Peyer's patch (tissue), 4 donors: ENCODE data around the gene SLC47A1. TPM values are rescaled to one million over a fixed set of nuclear protein-coding genes. Genes with fewer than 3 reads are reported as not detected.

Experiments
- DNase-seq, 3 donors: peaks; one replicate each; pipeline ENCODE4 v3.0.0-alpha.2; 2017 to 2019
- H3K27ac ChIP-seq, 4 donors: fragments of 200-600 bp; sonication (generic); one replicate each; pipeline ENCODE4 v1.5.1; 2016 to 2019
- H3K27me3 ChIP-seq, 2 donors: fragments of 200-600 bp; sonication (generic); one replicate each; pipeline ENCODE4 v1.5.1; 2019
- H3K36me3 ChIP-seq, 3 donors: fragments of 200-600 bp; sonication (generic); one replicate each; pipeline ENCODE4 v1.5.1; 2016 to 2019
- H3K4me1 ChIP-seq, 4 donors: fragments of 200-600 bp; sonication (generic); one replicate each; pipeline ENCODE4 v1.5.1; 2016 to 2019
- H3K4me3 ChIP-seq, 4 donors: fragments of 200-600 bp; sonication (generic); 1 replicate in 3 of 4; 2 replicates in 1 of 4; pipeline ENCODE4 v1.5.1; 2016 to 2019; ENCODE audit warnings: mild to moderate bottlenecking in 1 of 4
- H3K9me3 ChIP-seq, 4 donors: fragments of 200-600 bp; sonication (generic); one replicate each; pipeline ENCODE4 v1.5.1; 2016 to 2019; ENCODE audit warnings: mild to moderate bottlenecking in 1 of 4
- POLR2A ChIP-seq, 2 donors: fragments of 450-650 bp; IDR thresholded peaks; one replicate each; pipeline ENCODE4 v1.5.1; 2017; ENCODE audit warnings: antibody characterized with exemption in 2 of 2, mild to moderate bottlenecking in 2 of 2, moderate library complexity in 2 of 2
- total RNA-seq, 4 donors: library from RNA; depleted of rRNA; stranded (reverse); fragments of >200 nt; gene quantifications; one replicate each; pipeline ENCODE4 v1.1.0, GENCODE V29; 2016
- TF ChIP-seq, protein P1 (sequence below), 6 experiments: fragments of 450-650 bp in 4 of 6; fragments of 200-600 bp in 2 of 6; sonication (generic) in 1 of 6; IDR thresholded peaks; one replicate each; pipeline ENCODE4 v1.5.1; 2017 to 2019; ENCODE audit warnings: antibody characterized with exemption in 6 of 6, mild to moderate bottlenecking in 3 of 6, moderate library complexity in 1 of 6

The SLC47A1 gene
- total RNA-seq, 4 donors from 2014 or later, result 1.2 to 3.8 TPM; not detected in 2

DNA sequence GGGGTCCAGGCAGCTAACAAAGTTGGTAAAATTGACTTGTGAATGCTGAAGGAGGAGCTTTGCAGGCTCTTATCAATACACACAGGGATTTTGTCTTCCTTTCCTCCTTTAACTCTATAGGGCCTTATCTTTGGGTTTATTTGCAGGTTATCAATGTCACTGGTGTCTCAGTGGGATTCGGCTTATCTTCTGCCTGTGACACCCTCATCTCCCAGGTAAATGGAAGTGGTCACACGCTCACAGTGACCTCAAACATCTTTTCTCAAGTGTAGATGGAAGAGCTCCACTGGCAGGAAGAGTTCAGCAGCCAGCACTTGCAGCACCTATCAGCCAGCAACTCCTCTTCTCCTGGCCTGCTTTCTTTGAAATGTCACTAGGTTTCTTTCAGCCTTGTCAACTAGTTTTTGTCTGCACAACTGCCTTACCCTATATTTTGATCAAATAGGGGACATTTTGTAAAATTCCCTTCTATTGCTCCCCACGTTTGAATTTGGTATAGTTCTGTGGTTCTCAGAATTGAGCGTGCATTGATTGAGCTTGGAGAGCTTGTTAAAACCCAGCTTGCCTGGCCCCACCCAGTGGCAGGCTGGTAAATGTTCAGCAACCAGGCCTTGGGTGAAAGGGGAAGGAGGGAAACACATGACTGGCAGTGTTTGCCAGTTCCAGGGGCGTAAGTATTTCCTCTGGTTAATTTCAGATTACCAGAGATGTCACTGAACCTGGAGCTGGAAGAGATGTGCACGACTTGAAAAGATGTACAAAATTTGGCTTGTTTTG, 12.8 kb downstream of the SLC47A1 start:
- H3K36me3 ChIP-seq, result no peaks in the 10 kb centered on the region
- TF ChIP-seq POLR2A (IDR thresholded peaks at IDR 0.05), result no peak
- TF ChIP-seq, protein P1, sequence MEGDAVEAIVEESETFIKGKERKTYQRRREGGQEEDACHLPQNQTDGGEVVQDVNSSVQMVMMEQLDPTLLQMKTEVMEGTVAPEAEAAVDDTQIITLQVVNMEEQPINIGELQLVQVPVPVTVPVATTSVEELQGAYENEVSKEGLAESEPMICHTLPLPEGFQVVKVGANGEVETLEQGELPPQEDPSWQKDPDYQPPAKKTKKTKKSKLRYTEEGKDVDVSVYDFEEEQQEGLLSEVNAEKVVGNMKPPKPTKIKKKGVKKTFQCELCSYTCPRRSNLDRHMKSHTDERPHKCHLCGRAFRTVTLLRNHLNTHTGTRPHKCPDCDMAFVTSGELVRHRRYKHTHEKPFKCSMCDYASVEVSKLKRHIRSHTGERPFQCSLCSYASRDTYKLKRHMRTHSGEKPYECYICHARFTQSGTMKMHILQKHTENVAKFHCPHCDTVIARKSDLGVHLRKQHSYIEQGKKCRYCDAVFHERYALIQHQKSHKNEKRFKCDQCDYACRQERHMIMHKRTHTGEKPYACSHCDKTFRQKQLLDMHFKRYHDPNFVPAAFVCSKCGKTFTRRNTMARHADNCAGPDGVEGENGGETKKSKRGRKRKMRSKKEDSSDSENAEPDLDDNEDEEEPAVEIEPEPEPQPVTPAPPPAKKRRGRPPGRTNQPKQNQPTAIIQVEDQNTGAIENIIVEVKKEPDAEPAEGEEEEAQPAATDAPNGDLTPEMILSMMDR (IDR thresholded peaks at IDR 0.05), result peak in 3 of 6 experiments; percentile 4 to 20 (median 12)
- H3K27ac ChIP-seq, result no peak overlapping the region
- H3K4me3 ChIP-seq, result no peak overlapping the region
- H3K9me3 ChIP-seq, result no peaks in the 10 kb centered on the region
- DNase-seq, result peak in 2 of 3 donors; percentile 31 to 59
- no peaks in the 10 kb centered on the region for H3K27me3 ChIP-seq
- H3K4me1 ChIP-seq, result no peaks in the 10 kb centered on the region

DNA sequence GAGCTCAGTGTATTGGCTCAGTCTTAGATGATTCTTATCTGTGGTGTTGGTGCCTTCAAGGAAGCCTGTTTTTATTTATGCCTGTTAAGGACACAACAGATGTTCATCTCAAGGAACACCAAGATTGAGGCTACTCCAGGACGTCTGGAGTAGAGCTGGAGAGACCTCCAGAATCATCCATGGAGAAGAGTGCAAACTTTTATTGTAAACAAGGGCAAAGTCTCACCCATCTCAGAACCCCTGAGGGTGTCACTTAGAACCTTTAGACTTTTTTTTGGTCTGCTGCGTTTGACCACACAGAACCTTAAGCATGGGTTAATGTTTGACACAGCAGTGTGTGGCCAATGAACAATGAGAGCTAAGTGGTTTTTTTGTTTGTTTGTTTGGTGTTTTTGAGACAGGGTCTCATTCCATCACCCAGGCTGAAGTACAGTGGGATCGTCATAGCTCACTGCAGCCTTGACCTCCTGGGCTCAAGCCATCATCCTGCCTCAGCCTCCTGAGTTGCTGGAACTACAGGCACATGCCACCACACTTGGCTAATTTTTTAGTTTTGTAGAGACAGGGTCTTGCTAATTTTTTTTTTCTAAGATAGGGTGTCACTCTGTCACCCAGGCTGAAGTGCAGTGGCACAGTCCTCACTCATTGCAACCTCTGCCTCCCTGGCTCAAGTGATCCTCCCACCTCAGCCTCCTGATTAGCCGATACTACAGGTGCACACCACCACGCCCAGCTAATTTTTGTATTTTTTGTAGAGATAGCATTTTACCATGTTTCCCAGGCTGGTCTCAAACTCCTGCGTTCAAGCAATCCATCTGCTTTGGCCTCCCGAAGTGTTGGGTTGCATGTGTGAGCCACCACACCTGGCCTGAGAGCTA, 16.3 kb downstream of the SLC47A1 start:
- TF ChIP-seq POLR2A (IDR thresholded peaks at IDR 0.05), result no peak
- TF ChIP-seq, protein P1 (IDR thresholded peaks at IDR 0.05), result no peak
- Histone ChIP-seq H3K36me3 (no peaks in the 10 kb centered on the region), H3K9me3 (no peaks in the 10 kb centered on the region), H3K27ac (no peak overlapping the region), H3K4me1 (no peaks in the 10 kb centered on the region), H3K27me3 (no peaks in the 10 kb centered on the region), H3K4me3 (no peak overlapping the region)
- DNase-seq, result no peak

DNA sequence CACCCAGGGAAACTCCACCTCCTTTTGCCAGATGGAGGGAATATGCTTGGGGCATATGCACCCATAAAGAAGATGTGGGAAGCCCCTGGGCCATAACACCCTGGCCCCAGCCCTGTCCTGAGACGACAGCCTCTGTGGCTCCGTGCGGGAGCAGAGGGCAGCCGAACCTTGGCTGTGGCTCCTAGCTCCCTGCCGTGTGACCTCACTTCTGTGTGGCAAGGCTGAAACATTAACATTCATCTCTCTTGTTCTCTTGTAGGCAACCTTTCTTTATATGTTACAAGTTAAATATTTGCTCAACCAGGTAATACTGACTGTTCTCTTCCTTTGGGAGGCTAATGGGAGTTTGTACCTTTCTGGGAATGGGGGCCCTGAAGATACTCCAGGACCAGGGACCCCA, 17.5 kb downstream of the SLC47A1 start:
- no peaks in the 10 kb centered on the region for H3K36me3 ChIP-seq
- H3K9me3 ChIP-seq, result no peaks in the 10 kb centered on the region
- H3K4me3 ChIP-seq, result no peak overlapping the region
- no peaks in the 10 kb centered on the region for H3K4me1 ChIP-seq
- DNase-seq, result no peak
- TF ChIP-seq POLR2A (IDR thresholded peaks at IDR 0.05), result no peak
- TF ChIP-seq, protein P1 (IDR thresholded peaks at IDR 0.05), result no peak
- no peak overlapping the region for H3K27ac ChIP-seq
- no peaks in the 10 kb centered on the region for H3K27me3 ChIP-seq

DNA sequence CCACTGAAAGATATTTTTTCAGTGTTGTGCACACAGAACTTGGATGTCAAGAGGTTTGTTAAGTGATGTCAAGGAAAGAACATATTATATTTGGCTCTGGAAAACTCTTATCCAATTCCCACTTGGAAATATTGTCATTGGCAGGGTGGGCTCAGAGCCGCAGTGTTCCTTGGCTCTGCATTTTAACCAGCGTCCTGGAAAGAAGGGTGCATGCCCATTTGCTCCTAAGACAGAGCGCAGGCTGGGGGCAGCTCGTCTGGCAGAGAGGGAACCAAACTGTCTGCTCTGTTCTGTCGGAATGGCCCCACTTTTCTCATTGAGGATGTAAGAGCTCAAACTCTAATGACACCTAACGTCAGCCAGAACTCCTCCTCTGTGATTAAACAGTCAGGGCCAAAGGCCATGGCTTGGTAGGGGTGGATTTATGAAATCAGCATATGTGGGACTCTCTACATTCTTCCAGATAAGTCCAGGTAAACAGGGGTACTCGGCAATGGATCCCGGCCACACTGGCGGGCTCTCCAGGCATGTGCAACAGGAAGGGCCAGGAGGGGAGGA, 18.0 kb downstream of the SLC47A1 start:
- Histone ChIP-seq H3K27ac (no peak overlapping the region), H3K36me3 (no peaks in the 10 kb centered on the region), H3K27me3 (no peaks in the 10 kb centered on the region), H3K4me1 (no peaks in the 10 kb centered on the region), H3K9me3 (no peaks in the 10 kb centered on the region), H3K4me3 (no peak overlapping the region)
- DNase-seq, result no peak
- TF ChIP-seq, protein P1 (IDR thresholded peaks at IDR 0.05), result no peak
- no peak for TF ChIP-seq POLR2A (IDR thresholded peaks at IDR 0.05)

DNA sequence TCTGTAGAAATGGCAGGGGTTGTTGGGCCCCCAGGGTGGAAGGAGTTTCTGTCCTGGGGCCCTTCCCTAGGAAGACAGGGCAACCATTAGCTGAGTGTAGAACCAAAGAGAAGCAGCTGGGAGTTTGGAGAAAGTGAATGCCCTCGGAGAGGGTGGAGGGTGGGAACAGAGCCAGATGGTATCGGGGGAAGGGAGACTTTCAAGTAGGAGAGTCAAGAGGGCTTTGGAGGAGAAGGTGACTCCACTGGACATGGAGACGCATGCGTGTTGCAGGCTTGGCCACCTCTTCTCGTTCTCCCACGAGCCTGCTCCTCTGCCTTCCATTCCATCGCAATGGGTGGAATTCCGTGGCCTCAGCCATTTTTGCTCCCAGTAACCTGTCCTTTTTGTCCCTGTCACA, 19.4 kb downstream of the SLC47A1 start:
- no peak for DNase-seq
- Histone ChIP-seq H3K27ac (no peak overlapping the region), H3K4me1 (no peaks in the 10 kb centered on the region), H3K9me3 (no peaks in the 10 kb centered on the region), H3K4me3 (no peak overlapping the region), H3K27me3 (no peaks in the 10 kb centered on the region), H3K36me3 (no peaks in the 10 kb centered on the region)
- TF ChIP-seq POLR2A (IDR thresholded peaks at IDR 0.05), result no peak
- TF ChIP-seq, protein P1 (IDR thresholded peaks at IDR 0.05), result no peak
